ENCODE results near the gene LRRC74B. TPM values are rescaled to one million over a fixed set of nuclear protein-coding genes. Genes with fewer than 3 reads are reported as not detected.

The LRRC74B gene
- total RNA-seq, 1 donor from 2014 or later: not detected

DNA sequence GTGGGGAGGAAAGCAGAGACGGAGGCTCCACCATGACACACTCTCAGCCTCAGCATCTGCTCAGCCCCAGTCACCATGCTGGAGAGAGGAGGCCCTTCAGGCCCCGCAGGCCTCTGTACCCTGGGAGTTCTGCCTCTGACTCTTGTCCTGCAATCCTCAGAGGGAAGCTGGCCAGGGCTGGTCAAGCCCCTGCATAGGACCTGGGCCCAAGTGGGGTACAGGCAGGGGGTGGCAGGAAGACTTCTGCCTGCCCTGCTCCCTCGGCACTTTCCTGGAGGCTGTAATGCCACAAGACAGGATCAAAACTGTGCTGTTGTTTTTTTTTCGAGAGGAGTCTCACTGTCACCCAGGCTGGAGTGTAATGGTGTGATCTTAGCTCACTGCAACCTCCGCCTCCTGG, 33.7 kb downstream of the LRRC74B start:
- H3K4me1 Mint-ChIP-seq (ENCODE audit: low read depth, unreplicated experiment): no peaks in the 10 kb centered on the region
- no peak overlapping the region for H3K27ac Mint-ChIP-seq (ENCODE audit: unreplicated experiment)
- TF ChIP-seq CTCF (IDR thresholded peaks at IDR 0.05; ENCODE audit: insufficient read depth, low read depth, low read length): no peak
- no peak for TF ChIP-seq EZH2 (IDR thresholded peaks at IDR 0.05; ENCODE audit: insufficient read depth, low read length)
- H3K27me3 Mint-ChIP-seq (ENCODE audit: low read depth, unreplicated experiment): peaks cover 4% of the 10 kb centered on the region
- no peak overlapping the region for H3K4me3 ChIP-seq (ENCODE audit: insufficient read depth, low read depth, low read length)
- H3K36me3 Mint-ChIP-seq (ENCODE audit: low read depth, unreplicated experiment): no peaks in the 10 kb centered on the region
- no peak overlapping the region for H3K9ac ChIP-seq (ENCODE audit: low read length)
- H3K4me1 ChIP-seq (ENCODE audit: insufficient read depth, low read length): peaks cover under 1% of the 10 kb centered on the region
- no peak overlapping the region for H3K4me3 Mint-ChIP-seq (ENCODE audit: unreplicated experiment)
- no peaks in the 10 kb centered on the region for H4K20me1 ChIP-seq (ENCODE audit: insufficient read depth, low read length)
- FAIRE-seq (no peak), DNase-seq (ENCODE audit: low read depth) (no peak)
- H3K4me2 ChIP-seq (ENCODE audit: low read length): no peak overlapping the region
- no peaks in the 10 kb centered on the region for H3K27me3 ChIP-seq (ENCODE audit: insufficient read depth, low read length)
- H2AFZ ChIP-seq (ENCODE audit: low read depth, low read length): no peak overlapping the region
- H3K27ac ChIP-seq (ENCODE audit: low read depth, low read length): no peak overlapping the region
- H3K9me3 ChIP-seq (ENCODE audit: insufficient read depth, low read depth, low read length): no peaks in the 10 kb centered on the region
- peaks cover 2% of the 10 kb centered on the region for H3K9me3 Mint-ChIP-seq (ENCODE audit: unreplicated experiment)
- no peaks in the 10 kb centered on the region for H3K36me3 ChIP-seq (ENCODE audit: insufficient read depth, low read length)
- no peaks in the 10 kb centered on the region for H3K79me2 ChIP-seq (ENCODE audit: insufficient read depth, low read length)

DNA sequence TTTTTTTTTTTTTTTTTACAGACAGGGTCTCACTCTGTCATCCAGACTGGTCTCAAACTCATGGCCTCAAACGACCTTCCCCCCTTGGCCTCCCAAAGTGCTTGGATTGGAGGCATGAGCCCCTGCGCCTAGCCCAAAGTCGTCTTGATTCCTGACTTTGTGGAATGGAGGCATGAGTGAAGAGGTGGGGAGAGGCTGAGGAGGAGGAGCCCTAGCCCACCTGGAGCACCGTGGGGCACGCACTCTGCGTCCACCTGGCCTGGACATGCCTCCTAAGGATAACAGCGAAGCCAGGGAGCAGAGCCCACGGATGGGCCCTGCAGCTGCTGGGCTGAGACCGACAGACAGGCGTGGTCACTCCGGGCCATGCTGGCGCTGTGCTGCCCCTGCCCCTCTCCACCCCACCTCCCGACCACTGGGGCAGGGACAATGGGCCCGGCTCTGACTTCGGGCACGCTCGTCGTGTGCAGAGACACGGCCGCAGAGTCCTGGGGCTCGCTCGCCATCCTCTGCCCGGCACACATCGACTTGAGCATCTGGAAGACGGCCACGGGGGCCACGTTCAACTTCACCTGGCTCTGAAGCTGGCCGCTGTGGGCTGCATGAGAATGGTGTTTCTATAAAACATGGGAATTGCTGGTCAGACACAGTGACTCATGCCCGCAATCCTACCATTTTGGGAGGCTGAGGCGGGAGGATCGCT, 34.8 kb downstream of the LRRC74B start:
- no peak overlapping the region for H3K4me3 ChIP-seq (ENCODE audit: insufficient read depth, low read depth, low read length)
- H3K9ac ChIP-seq (ENCODE audit: low read length): no peak overlapping the region
- FAIRE-seq (no peak), DNase-seq (ENCODE audit: low read depth) (no peak)
- H3K4me3 Mint-ChIP-seq (ENCODE audit: unreplicated experiment): no peak overlapping the region
- no peaks in the 10 kb centered on the region for H3K79me2 ChIP-seq (ENCODE audit: insufficient read depth, low read length)
- no peak overlapping the region for H3K27ac Mint-ChIP-seq (ENCODE audit: unreplicated experiment)
- no peaks in the 10 kb centered on the region for H3K36me3 ChIP-seq (ENCODE audit: insufficient read depth, low read length)
- H3K4me1 ChIP-seq (ENCODE audit: insufficient read depth, low read length): no peaks in the 10 kb centered on the region
- no peaks in the 10 kb centered on the region for H3K27me3 ChIP-seq (ENCODE audit: insufficient read depth, low read length)
- no peaks in the 10 kb centered on the region for H3K4me1 Mint-ChIP-seq (ENCODE audit: low read depth, unreplicated experiment)
- no peak overlapping the region for H2AFZ ChIP-seq (ENCODE audit: low read depth, low read length)
- no peak overlapping the region for H3K27ac ChIP-seq (ENCODE audit: low read depth, low read length)
- TF ChIP-seq EZH2 (IDR thresholded peaks at IDR 0.05; ENCODE audit: insufficient read depth, low read length): no peak
- no peak for TF ChIP-seq CTCF (IDR thresholded peaks at IDR 0.05; ENCODE audit: insufficient read depth, low read depth, low read length)
- H3K9me3 Mint-ChIP-seq (ENCODE audit: unreplicated experiment): peaks cover 2% of the 10 kb centered on the region
- no peak overlapping the region for H3K4me2 ChIP-seq (ENCODE audit: low read length)
- H4K20me1 ChIP-seq (ENCODE audit: insufficient read depth, low read length): no peaks in the 10 kb centered on the region
- H3K27me3 Mint-ChIP-seq (ENCODE audit: low read depth, unreplicated experiment): peaks cover 4% of the 10 kb centered on the region
- no peaks in the 10 kb centered on the region for H3K36me3 Mint-ChIP-seq (ENCODE audit: low read depth, unreplicated experiment)
- H3K9me3 ChIP-seq (ENCODE audit: insufficient read depth, low read depth, low read length): no peaks in the 10 kb centered on the region

DNA sequence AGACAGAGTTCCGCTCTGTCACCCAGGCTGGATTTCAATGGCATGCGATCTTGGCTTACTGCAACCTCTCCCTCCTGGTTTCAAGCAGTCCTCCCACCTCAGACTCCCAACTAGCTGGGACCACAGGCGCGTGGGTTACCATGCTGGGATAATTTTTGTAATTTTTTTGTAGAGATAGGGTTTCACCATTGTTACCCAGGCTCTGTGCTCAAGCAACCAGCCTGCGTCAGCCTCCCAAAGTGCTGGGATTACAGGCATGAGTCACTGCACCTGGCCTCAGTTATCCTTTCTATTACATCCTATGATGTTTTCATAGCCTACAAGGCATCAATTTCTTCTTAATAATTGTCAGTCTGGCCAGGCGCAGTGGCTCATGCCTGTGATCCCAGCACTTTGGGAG, 36.5 kb downstream of the LRRC74B start:
- FAIRE-seq (no peak), DNase-seq (ENCODE audit: low read depth) (peak; percentile 25)
- Mint-ChIP-seq H3K27me3 (ENCODE audit: low read depth, unreplicated experiment) (peaks cover 4% of the 10 kb centered on the region), H3K4me3 (ENCODE audit: unreplicated experiment) (no peak overlapping the region), H3K4me1 (ENCODE audit: low read depth, unreplicated experiment) (no peaks in the 10 kb centered on the region), H3K9me3 (ENCODE audit: unreplicated experiment) (no peaks in the 10 kb centered on the region), H3K36me3 (ENCODE audit: low read depth, unreplicated experiment) (no peaks in the 10 kb centered on the region), H3K27ac (ENCODE audit: unreplicated experiment) (no peak overlapping the region)
- Histone ChIP-seq H3K9me3 (ENCODE audit: insufficient read depth, low read depth, low read length) (no peaks in the 10 kb centered on the region), H3K79me2 (ENCODE audit: insufficient read depth, low read length) (no peaks in the 10 kb centered on the region), H4K20me1 (ENCODE audit: insufficient read depth, low read length) (no peaks in the 10 kb centered on the region), H2AFZ (ENCODE audit: low read depth, low read length) (no peak overlapping the region), H3K36me3 (ENCODE audit: insufficient read depth, low read length) (no peaks in the 10 kb centered on the region), H3K4me3 (ENCODE audit: insufficient read depth, low read depth, low read length) (no peak overlapping the region), H3K4me2 (ENCODE audit: low read length) (no peak overlapping the region), H3K9ac (ENCODE audit: low read length) (no peak overlapping the region), H3K27ac (ENCODE audit: low read depth, low read length) (no peak overlapping the region), H3K27me3 (ENCODE audit: insufficient read depth, low read length) (no peaks in the 10 kb centered on the region), H3K4me1 (ENCODE audit: insufficient read depth, low read length) (no peaks in the 10 kb centered on the region)
- TF ChIP-seq EZH2 (IDR thresholded peaks at IDR 0.05; ENCODE audit: insufficient read depth, low read length) (no peak), CTCF (IDR thresholded peaks at IDR 0.05; ENCODE audit: insufficient read depth, low read depth, low read length) (no peak)
